Activated naive CD4-positive, alpha-beta T cell (primary cell): Measurements from ENCODE around the gene GMFB.

ENCODE experiments used
- DNase-seq, 4 experiments: peaks; one replicate each; lab custom pipeline; 2025; lab: John Stamatoyannopoulos, UW

Gene GMFB

GRCh38 chr14:54425068-54425467 is 63.7 kb downstream of the GMFB start:
- no peak for DNase-seq
